WTC11 (cell line): ENCODE data around the gene LRRN4.

ENCODE experiments used
- ATF6 ChIP-seq: sonication (generic); formaldehyde crosslinking; IDR thresholded peaks from 2 replicates; pipeline ENCODE4 v1.8.1; 2023; ENCODE audit warnings: mild to moderate bottlenecking, missing genetic modification reagents
- CREB1 ChIP-seq: sonication (generic); formaldehyde crosslinking; IDR thresholded peaks from 2 replicates; pipeline ENCODE4 v1.8.0; 2023; ENCODE audit warnings: mild to moderate bottlenecking, missing genetic modification reagents
- CREM ChIP-seq: sonication (generic); formaldehyde crosslinking; IDR thresholded peaks from 2 replicates; pipeline ENCODE4 v1.8.1; 2022; ENCODE audit warnings: mild to moderate bottlenecking, missing genetic modification reagents, moderate library complexity
- CTCF ChIP-seq: fragments of 200-600 bp; IDR thresholded peaks from 2 replicates; pipeline ENCODE4 v1.8.0; 2022; ENCODE audit warnings: antibody characterized with exemption
- ESRRA ChIP-seq: sonication (generic); formaldehyde crosslinking; IDR thresholded peaks from 2 replicates; pipeline ENCODE4 v1.8.1; 2022; ENCODE audit warnings: mild to moderate bottlenecking, missing genetic modification reagents, borderline replicate concordance
- MAX ChIP-seq: sonication (generic); formaldehyde crosslinking; IDR thresholded peaks from 2 replicates; pipeline ENCODE4 v1.8.0; 2022; ENCODE audit warnings: mild to moderate bottlenecking, missing genetic modification reagents
- NFYB ChIP-seq: sonication (generic); formaldehyde crosslinking; conservative IDR thresholded peaks from 2 replicates; pipeline ENCODE4 v1.8.0; 2022; ENCODE audit warnings: low read depth, missing genetic modification reagents
- NR3C1 ChIP-seq: sonication (generic); formaldehyde crosslinking; conservative IDR thresholded peaks from 2 replicates; pipeline ENCODE4 v1.8.1; 2023; ENCODE audit warnings: low read depth, mild to moderate bottlenecking, missing genetic modification reagents
- RORB ChIP-seq: fragments of 250-450 bp; sonication (Bioruptor Pico); IDR thresholded peaks from 2 replicates; pipeline ENCODE4 v1.9.0; 2021; ENCODE audit warnings: mild to moderate bottlenecking
- SP1 ChIP-seq: sonication (generic); formaldehyde crosslinking; conservative IDR thresholded peaks from 2 replicates; pipeline ENCODE4 v1.8.1; 2022; ENCODE audit warnings: missing genetic modification reagents
- ZNF138 ChIP-seq: sonication (generic); formaldehyde crosslinking; conservative IDR thresholded peaks from 2 replicates; pipeline ENCODE4 v1.8.1; 2022; ENCODE audit warnings: mild to moderate bottlenecking, moderate library complexity, missing genetic modification reagents
- ZNF232 ChIP-seq: sonication (generic); formaldehyde crosslinking; IDR thresholded peaks from 2 replicates; pipeline ENCODE4 v1.8.0; 2022; ENCODE audit warnings: mild to moderate bottlenecking, missing genetic modification reagents
- TF ChIP-seq, protein P1 (sequence below): sonication (generic); formaldehyde crosslinking; conservative IDR thresholded peaks from 2 replicates; pipeline ENCODE4 v1.8.1; 2023; ENCODE audit warnings: mild to moderate bottlenecking, low read depth, missing genetic modification reagents, moderate library complexity

DNA sequence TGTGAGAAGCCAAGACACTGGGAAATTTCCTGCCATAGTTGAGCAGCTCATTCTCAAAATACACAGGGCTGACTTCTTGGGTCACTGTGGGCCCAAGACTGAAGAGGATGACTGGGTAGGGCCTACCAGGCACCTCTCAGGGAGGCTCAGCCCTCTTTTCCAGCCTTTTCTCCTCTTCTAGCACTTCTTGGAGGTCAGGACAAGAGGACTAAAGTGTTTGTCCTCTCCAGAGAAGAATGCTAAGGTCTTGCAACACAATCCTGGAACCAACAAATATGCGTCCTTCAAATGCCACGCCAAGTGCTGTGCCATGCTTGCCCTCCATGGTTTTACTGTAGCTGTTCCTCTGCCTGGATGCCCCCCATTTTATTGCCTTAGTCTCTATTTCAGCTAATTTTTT is 3.3 kb upstream of the LRRN4 start:
- TF ChIP-seq ZNF232: no peak
- TF ChIP-seq CREB1 (CRISPR knock-in tag): no peak
- no peak for TF ChIP-seq CTCF
- TF ChIP-seq, protein P1, sequence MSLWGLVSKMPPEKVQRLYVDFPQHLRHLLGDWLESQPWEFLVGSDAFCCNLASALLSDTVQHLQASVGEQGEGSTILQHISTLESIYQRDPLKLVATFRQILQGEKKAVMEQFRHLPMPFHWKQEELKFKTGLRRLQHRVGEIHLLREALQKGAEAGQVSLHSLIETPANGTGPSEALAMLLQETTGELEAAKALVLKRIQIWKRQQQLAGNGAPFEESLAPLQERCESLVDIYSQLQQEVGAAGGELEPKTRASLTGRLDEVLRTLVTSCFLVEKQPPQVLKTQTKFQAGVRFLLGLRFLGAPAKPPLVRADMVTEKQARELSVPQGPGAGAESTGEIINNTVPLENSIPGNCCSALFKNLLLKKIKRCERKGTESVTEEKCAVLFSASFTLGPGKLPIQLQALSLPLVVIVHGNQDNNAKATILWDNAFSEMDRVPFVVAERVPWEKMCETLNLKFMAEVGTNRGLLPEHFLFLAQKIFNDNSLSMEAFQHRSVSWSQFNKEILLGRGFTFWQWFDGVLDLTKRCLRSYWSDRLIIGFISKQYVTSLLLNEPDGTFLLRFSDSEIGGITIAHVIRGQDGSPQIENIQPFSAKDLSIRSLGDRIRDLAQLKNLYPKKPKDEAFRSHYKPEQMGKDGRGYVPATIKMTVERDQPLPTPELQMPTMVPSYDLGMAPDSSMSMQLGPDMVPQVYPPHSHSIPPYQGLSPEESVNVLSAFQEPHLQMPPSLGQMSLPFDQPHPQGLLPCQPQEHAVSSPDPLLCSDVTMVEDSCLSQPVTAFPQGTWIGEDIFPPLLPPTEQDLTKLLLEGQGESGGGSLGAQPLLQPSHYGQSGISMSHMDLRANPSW (CRISPR knock-in tag): no peak
- no peak for TF ChIP-seq ATF6 (CRISPR knock-in tag)
- TF ChIP-seq MAX: no peak
- TF ChIP-seq ESRRA (CRISPR knock-in tag): no peak
- no peak for TF ChIP-seq NR3C1
- no peak for TF ChIP-seq SP1
- no peak for TF ChIP-seq NFYB (CRISPR knock-in tag)
- no peak for TF ChIP-seq ZNF138 (CRISPR knock-in tag)
- TF ChIP-seq CREM (CRISPR knock-in tag): no peak
- TF ChIP-seq RORB (CRISPR knock-in tag): no peak
